Measurements from ENCODE around the gene SGIP1. TPM values are rescaled to one million over a fixed set of nuclear protein-coding genes. Genes with fewer than 3 reads are reported as not detected.
A peak's percentile ranks its signal among the peaks of the same experiment; 100 is the strongest.
"Not testable (repeated sequence)": the region's sequence is repeated elsewhere in the genome, so short reads cannot be mapped to it uniquely, and the experiment has no call there.

The SGIP1 gene
- total RNA-seq, 3 donors from 2014 or later = 3.1 to 6.6 (median 3.5) TPM

DNA sequence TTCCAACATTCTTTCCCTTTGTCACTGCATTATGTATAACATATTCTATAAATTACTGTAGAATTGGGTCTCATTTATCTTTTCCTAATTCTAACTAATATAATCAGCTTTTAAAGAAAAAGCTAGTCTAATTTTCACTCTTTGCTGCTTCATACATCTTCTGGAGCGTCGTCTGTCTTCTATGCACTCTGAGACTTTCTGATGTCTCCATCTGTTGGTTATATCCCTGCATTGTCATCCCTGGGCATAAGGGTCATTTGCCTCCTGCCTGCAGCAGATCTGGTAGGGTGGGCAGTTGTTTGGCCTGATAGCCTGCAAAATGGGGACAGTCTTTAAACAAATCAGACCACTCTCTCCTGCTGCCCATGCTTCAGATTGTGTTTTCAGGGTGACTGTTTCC, 177.5 kb downstream of the SGIP1 start:
- Histone ChIP-seq H3K27me3 (no peaks in the 10 kb centered on the region), H3K27ac (no peak overlapping the region), H3K4me3 (no peak overlapping the region), H3K9me3 (no peaks in the 10 kb centered on the region), H3K4me1 (no peaks in the 10 kb centered on the region), H3K36me3 (no peaks in the 10 kb centered on the region)
- intact Hi-C loops (cut with DNase I; ENCODE audit: low total_unique reads) = no loop called here
- DNase-seq (ENCODE audit: low spot score in 2 of 2) = no peak
- TF ChIP-seq POLR2A (IDR thresholded peaks at IDR 0.05) (no peak), POLR2AphosphoS5 (IDR thresholded peaks at IDR 0.05) (no peak)
- TF ChIP-seq, protein P1, sequence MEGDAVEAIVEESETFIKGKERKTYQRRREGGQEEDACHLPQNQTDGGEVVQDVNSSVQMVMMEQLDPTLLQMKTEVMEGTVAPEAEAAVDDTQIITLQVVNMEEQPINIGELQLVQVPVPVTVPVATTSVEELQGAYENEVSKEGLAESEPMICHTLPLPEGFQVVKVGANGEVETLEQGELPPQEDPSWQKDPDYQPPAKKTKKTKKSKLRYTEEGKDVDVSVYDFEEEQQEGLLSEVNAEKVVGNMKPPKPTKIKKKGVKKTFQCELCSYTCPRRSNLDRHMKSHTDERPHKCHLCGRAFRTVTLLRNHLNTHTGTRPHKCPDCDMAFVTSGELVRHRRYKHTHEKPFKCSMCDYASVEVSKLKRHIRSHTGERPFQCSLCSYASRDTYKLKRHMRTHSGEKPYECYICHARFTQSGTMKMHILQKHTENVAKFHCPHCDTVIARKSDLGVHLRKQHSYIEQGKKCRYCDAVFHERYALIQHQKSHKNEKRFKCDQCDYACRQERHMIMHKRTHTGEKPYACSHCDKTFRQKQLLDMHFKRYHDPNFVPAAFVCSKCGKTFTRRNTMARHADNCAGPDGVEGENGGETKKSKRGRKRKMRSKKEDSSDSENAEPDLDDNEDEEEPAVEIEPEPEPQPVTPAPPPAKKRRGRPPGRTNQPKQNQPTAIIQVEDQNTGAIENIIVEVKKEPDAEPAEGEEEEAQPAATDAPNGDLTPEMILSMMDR (IDR thresholded peaks at IDR 0.05) = no peak

DNA sequence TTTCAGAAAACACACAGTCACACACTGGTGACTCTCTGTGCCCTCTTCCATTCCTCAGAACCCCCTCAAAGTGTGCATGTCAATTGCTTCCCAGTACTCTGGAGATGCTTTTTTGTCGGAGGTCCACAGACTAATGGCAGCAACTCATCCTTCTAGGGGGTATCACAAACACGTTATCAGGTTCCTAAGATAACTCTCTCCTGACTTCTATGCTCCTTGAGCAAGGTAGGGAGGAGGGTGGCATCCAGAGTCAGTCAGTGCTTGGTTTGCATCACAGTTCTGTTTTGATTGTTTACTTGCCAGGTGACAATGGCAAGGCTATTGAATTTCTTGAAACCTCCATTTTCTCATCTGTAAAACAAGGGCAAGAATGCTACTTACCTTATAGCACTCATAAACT, 178.9 kb downstream of the SGIP1 start:
- Histone ChIP-seq H3K9me3 (no peaks in the 10 kb centered on the region), H3K36me3 (no peaks in the 10 kb centered on the region), H3K4me1 (no peaks in the 10 kb centered on the region), H3K27me3 (no peaks in the 10 kb centered on the region), H3K27ac (no peak overlapping the region), H3K4me3 (no peak overlapping the region)
- intact Hi-C loops (cut with DNase I; ENCODE audit: low total_unique reads) = no loop called here
- TF ChIP-seq, protein P1 (IDR thresholded peaks at IDR 0.05) = no peak
- TF ChIP-seq POLR2AphosphoS5 (IDR thresholded peaks at IDR 0.05) = no peak
- no peak for TF ChIP-seq POLR2A (IDR thresholded peaks at IDR 0.05)
- DNase-seq (ENCODE audit: low spot score in 2 of 2) = no peak

DNA sequence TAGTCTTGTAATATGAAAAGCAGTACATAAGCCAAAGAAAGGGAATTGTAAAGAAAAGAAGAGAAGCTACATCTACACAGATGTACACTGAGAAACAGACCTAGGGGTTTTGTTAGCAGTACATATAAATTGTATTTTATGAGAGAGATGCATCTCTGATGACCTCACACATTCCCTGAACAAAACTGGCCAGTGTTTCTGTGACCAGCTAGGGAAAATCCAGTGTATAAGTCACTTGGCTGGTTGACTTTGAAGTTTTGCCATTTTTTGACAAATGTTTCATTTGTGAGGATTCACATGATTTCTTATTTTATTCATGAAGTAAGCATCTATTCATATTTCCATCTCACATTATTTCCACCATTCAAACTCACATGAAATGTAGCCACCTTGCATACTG, 190.0 kb downstream of the SGIP1 start:
- no peak overlapping the region for H3K27ac ChIP-seq

DNA sequence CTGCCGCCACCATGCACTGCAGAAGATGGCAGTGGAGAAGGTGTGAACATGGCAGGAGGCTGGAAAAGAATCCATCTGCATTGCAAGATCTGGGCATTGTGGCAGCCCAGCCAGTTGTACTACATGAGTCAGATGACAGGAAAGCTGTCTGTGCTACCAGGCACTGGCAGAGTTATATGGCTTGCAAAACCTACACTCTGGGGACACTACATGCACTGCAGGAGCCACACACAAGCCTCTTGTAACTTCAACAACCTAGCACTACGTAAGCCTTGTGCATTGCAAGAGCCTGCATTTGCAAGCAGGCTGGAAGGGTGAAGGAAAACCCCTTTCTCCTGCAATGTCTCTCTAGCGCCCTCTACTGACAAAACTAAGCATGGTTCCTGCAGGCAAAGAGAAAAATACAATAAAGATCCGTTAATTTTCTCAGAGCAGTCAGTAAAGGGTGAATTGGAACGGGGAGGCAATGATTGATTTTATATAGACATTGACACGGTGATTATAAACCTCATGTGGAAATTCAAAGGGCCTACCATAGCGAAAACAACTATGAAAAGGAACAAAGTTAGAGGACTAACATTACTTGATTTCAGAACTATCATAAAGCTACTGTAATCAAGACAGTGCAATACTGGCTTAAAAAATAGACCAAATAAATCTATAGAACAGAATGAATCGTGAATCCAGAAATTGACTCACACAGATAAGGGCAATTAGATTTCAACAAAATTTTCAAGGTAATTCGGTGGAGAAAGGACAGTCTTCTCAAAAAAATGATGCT, 192.1 kb downstream of the SGIP1 start:
- intact Hi-C loops (cut with DNase I; ENCODE audit: low total_unique reads) = no loop called here
- Histone ChIP-seq H3K4me3 (no peak overlapping the region), H3K9me3 (no peaks in the 10 kb centered on the region), H3K36me3 (no peaks in the 10 kb centered on the region), H3K27me3 (no peaks in the 10 kb centered on the region), H3K27ac (no peak overlapping the region), H3K4me1 (no peaks in the 10 kb centered on the region)
- DNase-seq (ENCODE audit: low spot score in 2 of 2) = no peak
- TF ChIP-seq POLR2AphosphoS5 (IDR thresholded peaks at IDR 0.05) = no peak
- TF ChIP-seq, protein P1 (IDR thresholded peaks at IDR 0.05) = peak; percentile 40 to 76 (median 62)
- no peak for TF ChIP-seq POLR2A (IDR thresholded peaks at IDR 0.05)

More for the DNA sequence above, 190.0 kb downstream of the SGIP1 start:
- H3K36me3 ChIP-seq = no peaks in the 10 kb centered on the region
- H3K4me1 ChIP-seq = no peaks in the 10 kb centered on the region
- no peaks in the 10 kb centered on the region for H3K9me3 ChIP-seq
- H3K4me3 ChIP-seq = no peak overlapping the region
- intact Hi-C loops (cut with DNase I; ENCODE audit: low total_unique reads) = no loop called here
- DNase-seq (ENCODE audit: low spot score in 2 of 2) = no peak
- H3K27me3 ChIP-seq = no peaks in the 10 kb centered on the region
- no peak for TF ChIP-seq POLR2A (IDR thresholded peaks at IDR 0.05)
- TF ChIP-seq POLR2AphosphoS5 (IDR thresholded peaks at IDR 0.05) = no peak
- TF ChIP-seq, protein P1 (IDR thresholded peaks at IDR 0.05) = no peak

DNA sequence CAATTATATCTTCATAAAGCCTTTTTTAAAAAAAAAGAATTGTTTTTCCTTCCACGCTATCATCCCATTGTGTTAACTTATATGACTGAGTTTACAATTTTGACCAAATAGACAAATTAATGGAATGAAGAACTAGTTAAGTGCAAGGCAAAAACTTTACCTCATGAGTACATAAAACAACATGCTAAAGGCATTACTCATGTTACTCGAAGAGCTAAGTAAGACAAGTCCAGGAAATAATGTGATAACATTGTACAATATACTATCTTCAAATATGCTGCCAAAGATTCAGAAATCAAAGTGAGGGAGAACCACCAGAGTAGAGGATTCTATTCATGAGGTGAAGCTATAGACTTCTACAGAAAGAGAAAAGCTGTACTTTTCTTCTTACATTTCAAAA, 194.1 kb downstream of the SGIP1 start:
- no peak overlapping the region for H3K27ac ChIP-seq
- no peaks in the 10 kb centered on the region for H3K4me1 ChIP-seq
- intact Hi-C loops (cut with DNase I; ENCODE audit: low total_unique reads) = no loop called here
- no peak overlapping the region for H3K4me3 ChIP-seq
- H3K9me3 ChIP-seq = no peaks in the 10 kb centered on the region
- H3K36me3 ChIP-seq = no peaks in the 10 kb centered on the region
- DNase-seq (ENCODE audit: low spot score in 2 of 2) = no peak
- H3K27me3 ChIP-seq = no peaks in the 10 kb centered on the region
- TF ChIP-seq POLR2A (IDR thresholded peaks at IDR 0.05) (no peak), POLR2AphosphoS5 (IDR thresholded peaks at IDR 0.05) (no peak)
- TF ChIP-seq, protein P1 (IDR thresholded peaks at IDR 0.05) = no peak

DNA sequence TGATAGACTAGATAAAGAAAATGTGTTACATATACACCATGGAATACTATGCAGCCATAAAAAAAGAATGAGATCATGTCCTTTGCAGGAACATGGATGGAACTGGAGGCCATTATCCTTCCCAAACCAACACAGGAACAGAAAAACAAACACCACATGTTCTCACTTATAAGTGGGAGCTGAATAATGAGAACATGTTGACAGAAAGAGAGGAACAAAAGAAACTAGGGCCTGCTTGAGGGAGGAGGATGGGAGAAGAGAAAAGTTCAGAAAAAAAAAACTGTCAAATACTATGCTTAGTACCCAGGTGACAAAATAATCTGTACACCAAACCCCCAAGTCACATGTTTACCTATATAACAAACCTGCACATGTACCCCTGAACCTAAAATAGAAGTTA, 194.8 kb downstream of the SGIP1 start:
- H3K4me1 ChIP-seq; intact Hi-C loops (cut with DNase I; ENCODE audit: low total_unique reads); H3K27me3 ChIP-seq; H3K9me3 ChIP-seq; DNase-seq (ENCODE audit: low spot score in 2 of 2); H3K27ac ChIP-seq; H3K36me3 ChIP-seq; H3K4me3 ChIP-seq: not testable (repeated sequence)
